Aorta (tissue), 5 donors: Measurements from ENCODE around the gene OSER1. TPM values are rescaled to one million over a fixed set of nuclear protein-coding genes. Genes with fewer than 3 reads are reported as not detected.

ENCODE experiments used
- ATAC-seq: fragments of 200-7000 bp; cut with Tn5 transposase; one replicate; pipeline ENCODE4 v1.9.1; 2022; ENCODE audit warnings: moderate library complexity; ENCODE audit not compliant: low FRiP score
- DNase-seq, 2 donors: peaks; one replicate each; pipeline ENCODE4 v3.0.0-alpha.2; 2020
- H3K27ac ChIP-seq, 2 donors: one replicate each; pipeline ENCODE4 v1.5.1; 2013; ENCODE audit warnings: low read length in 2 of 2, mild to moderate bottlenecking in 2 of 2, moderate library complexity in 2 of 2, control low read depth in 1 of 2, inconsistent platforms in 1 of 2, low read depth in 1 of 2
- H3K27me3 ChIP-seq, 2 donors: one replicate each; pipeline ENCODE4 v1.6.1; 2013; ENCODE audit warnings: control low read depth in 1 of 2, low read length in 1 of 2, mild to moderate bottlenecking in 1 of 2, moderate library complexity in 1 of 2; ENCODE audit not compliant: insufficient read depth in 2 of 2, control insufficient read depth in 1 of 2
- H3K36me3 ChIP-seq, 2 donors: one replicate each; pipeline ENCODE4 v1.6.1; 2013; ENCODE audit warnings: control low read depth in 1 of 2, low read length in 1 of 2, mild to moderate bottlenecking in 1 of 2; ENCODE audit not compliant: insufficient read depth in 2 of 2, control insufficient read depth in 1 of 2
- H3K4me1 ChIP-seq, 2 donors: one replicate each; pipeline ENCODE4 v1.6.1; 2013; ENCODE audit warnings: low read length in 2 of 2, control low read depth in 1 of 2, mild to moderate bottlenecking in 1 of 2, moderate library complexity in 1 of 2; ENCODE audit not compliant: insufficient read depth in 2 of 2, control insufficient read depth in 1 of 2
- H3K4me3 ChIP-seq, 2 donors: one replicate each; pipeline ENCODE4 v1.5.1; 2013; ENCODE audit warnings: low read length in 2 of 2, control low read depth in 1 of 2, mild to moderate bottlenecking in 1 of 2
- H3K9me3 ChIP-seq: one replicate; pipeline ENCODE4 v1.6.1; 2013; ENCODE audit warnings: mild to moderate bottlenecking, low read length; ENCODE audit not compliant: control insufficient read depth
- WGBS, 2 donors: extraction: QIAGEN DNeasy Blood & Tissue Kit; methylation state at CpG; one replicate each; pipeline ENCODE4 v1.1.7; 2013; 5-methylcytosine and 5-hydroxymethylcytosine counted together
- intact Hi-C, 2 donors: fragments of 100-400 bp; cut with DNase I; formaldehyde crosslinking; loops; one replicate each; pipeline versions ENCODE4 v1.14.2 to v1.15.0; 2022
- polyA plus RNA-seq, 2 donors: library from polyadenylated mRNA; stranded (reverse); fragments of 200-250 nt; gene quantifications; one replicate each; pipeline ENCODE4 v1.2.3, GENCODE V29; 2013
- total RNA-seq, 2 donors: library from RNA; stranded (reverse); fragmentation: NEBNext Ultra II Directional; extraction: Animal tissue kit (Norgen Biotek cat#: 25700); gene quantifications; one replicate each; pipeline ENCODE4 v1.2.1, GENCODE V29; 2021
- donor health status: healthy with polysubstance abuse.
- donor health status: Bipolar disorder and iron deficiency.
- donor health status: DM: no; HTN: no; CAD: no.
- donor health status: DM: no; HTN: no; CAD: no.
- donor health status: DM: yes; HTN: yes; CAD: no.

The OSER1 gene
- total and polyA plus RNA-seq, 4 donors: 26.7 to 54.1 (median 31.7) TPM

GRCh38 chr20:44157061-44157460 lies 53.5 kb downstream of the OSER1 start:
- H3K27ac ChIP-seq: peak overlapping the region; percentile 64 to 65
- H3K9me3 ChIP-seq: no peaks in the 10 kb centered on the region
- H3K36me3 ChIP-seq: no peaks in the 10 kb centered on the region
- H3K4me3 ChIP-seq: no peak overlapping the region
- intact Hi-C loops: loop anchor here in 1 of 2 donors (10.0 kb wide), 1 partner anchor 438 kb away; no protein-coding TSS in a partner anchor
- no peaks in the 10 kb centered on the region for H3K27me3 ChIP-seq
- WGBS, 2 donors: 86 to 90% methylated on average over 5 of the region's 5 CpGs
- peaks cover 3% of the 10 kb centered on the region in 2 donors for H3K4me1 ChIP-seq
- ATAC-seq (no peak), DNase-seq (peak in 1 of 2 donors; percentile 35)

- H3K27me3 ChIP-seq: no peaks in the 10 kb centered on the region
- H3K27ac ChIP-seq: peak overlapping the region; percentile 79 to 93
- intact Hi-C loops: loop anchor here in 1 of 2 donors (5.0 to 10.0 kb wide), 2 partner anchors 33 to 440 kb away; partner anchors contain the start of gene JPH2
- H3K4me1 ChIP-seq: peaks cover 3% of the 10 kb centered on the region in 2 donors
- no peak overlapping the region for H3K4me3 ChIP-seq
- no peaks in the 10 kb centered on the region for H3K9me3 ChIP-seq
- ATAC-seq (peak; percentile 76), DNase-seq (peak; percentile 55 to 80)
- H3K36me3 ChIP-seq: no peaks in the 10 kb centered on the region
- 3 to 9% methylated on average over 7 of the region's 7 CpGs for WGBS, 2 donors
Observed at GRCh38 chr20:44154521-44155001, 56.0 kb downstream of the OSER1 start.

DNA sequence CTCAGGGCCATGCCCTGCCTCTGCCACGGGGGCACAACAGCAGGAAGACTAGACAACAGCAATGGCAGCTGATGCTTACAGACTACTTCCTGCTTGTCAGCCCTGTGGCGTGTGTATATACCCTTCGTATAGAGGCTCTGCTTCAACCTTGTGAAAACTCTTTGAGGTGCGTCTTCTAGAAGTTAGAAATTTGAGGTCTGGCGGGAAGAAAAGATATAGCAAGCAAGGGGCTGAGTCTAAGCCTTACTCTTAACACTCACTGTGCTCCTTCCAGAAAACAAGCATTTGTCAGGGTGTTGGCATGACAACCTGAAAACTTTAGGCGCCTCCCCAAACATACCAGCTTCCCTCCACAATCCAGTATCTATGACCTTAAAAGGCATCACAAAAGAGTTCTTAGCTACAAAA lies 56.9 kb downstream of the OSER1 start:
- Histone ChIP-seq H3K27me3 (no peaks in the 10 kb centered on the region), H3K9me3 (no peaks in the 10 kb centered on the region), H3K4me3 (no peak overlapping the region), H3K27ac (peak overlapping the region; percentile 95 to 96), H3K36me3 (no peaks in the 10 kb centered on the region), H3K4me1 (peaks cover 3% of the 10 kb centered on the region in 2 donors)
- DNase-seq (peak in 1 of 2 donors; percentile 65), ATAC-seq (peak; percentile 71)
- WGBS, 2 donors: 1 to 8% methylated on average over 6 of the region's 6 CpGs
- intact Hi-C loops: loop anchor here in 1 of 2 donors (5.0 to 10.0 kb wide), 2 partner anchors 34 to 441 kb away; partner anchors contain the start of gene JPH2

GRCh38 chr20:44151621-44152416 lies 58.8 kb downstream of the OSER1 start:
- peak; percentile 36 for ATAC-seq
- Histone ChIP-seq H3K9me3 (no peaks in the 10 kb centered on the region), H3K27me3 (no peaks in the 10 kb centered on the region), H3K4me3 (no peak overlapping the region), H3K4me1 (peaks cover 0 to 3% of the 10 kb centered on the region in 2 donors), H3K27ac (peak overlapping the region; percentile 95 to 98), H3K36me3 (no peaks in the 10 kb centered on the region)
- 37 to 41% methylated on average over 14 of the region's 14 CpGs for WGBS, 2 donors
- intact Hi-C loops: loop anchor here in 1 of 2 donors (5.0 to 10.0 kb wide), 2 partner anchors 35 to 443 kb away; partner anchors contain the start of gene JPH2
- peak in 1 of 2 donors; percentile 72 for DNase-seq

DNA sequence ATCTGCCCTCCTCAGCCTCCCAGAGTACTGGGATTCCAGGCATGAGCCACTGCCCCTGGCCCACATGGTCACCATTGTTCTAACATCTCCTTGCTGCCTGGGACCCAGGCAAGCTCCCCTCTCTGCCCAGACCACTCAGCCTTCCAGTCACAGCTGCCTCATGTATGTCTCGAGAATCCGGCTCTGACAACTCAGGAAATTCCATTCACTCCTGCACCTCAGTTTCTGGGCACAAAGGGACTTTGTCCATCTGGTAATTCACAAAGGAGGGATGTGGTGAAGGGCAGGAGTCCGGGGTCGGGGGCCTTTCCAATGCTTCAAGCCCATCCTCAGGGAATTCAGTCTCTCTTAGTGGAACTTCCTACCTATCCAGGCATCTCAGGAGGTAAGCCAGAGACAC lies 64.3 kb downstream of the OSER1 start:
- Histone ChIP-seq H3K9me3 (no peaks in the 10 kb centered on the region), H3K27ac (peak overlapping the region; percentile 68 to 77), H3K4me3 (no peak overlapping the region), H3K36me3 (no peaks in the 10 kb centered on the region), H3K4me1 (peaks cover 3 to 10% of the 10 kb centered on the region in 2 donors), H3K27me3 (no peaks in the 10 kb centered on the region)
- ATAC-seq (no peak), DNase-seq (no peak)
- 40 to 54% methylated on average over 4 of the region's 4 CpGs for WGBS, 2 donors
- intact Hi-C loops: no loop called here

Other genes starting within 250 kb of the OSER1 start
- gene JPH2, start 23.6 kb downstream of the OSER1 start, total RNA-seq: 100 to 1,000 TPM in 1 of 2 donors, 10 to 100 TPM in 1; 63.3 to 140 TPM
- 10 to 100 TPM; 12.8 to 19.4 TPM for gene JPH2, start 23.6 kb downstream of the OSER1 start, polyA plus RNA-seq
- not detected for gene GDAP1L1, start 36.5 kb upstream of the OSER1 start, total RNA-seq
- gene GDAP1L1, start 36.5 kb upstream of the OSER1 start, polyA plus RNA-seq: not detected
- gene FITM2, start 100.4 kb upstream of the OSER1 start, total RNA-seq: 1 to 10 TPM; 6.6 TPM
- gene FITM2, start 100.4 kb upstream of the OSER1 start, polyA plus RNA-seq: 1 to 10 TPM; 2.9 to 3.6 TPM
- not detected for gene R3HDML, start 126.3 kb upstream of the OSER1 start, total RNA-seq
- not detected for gene R3HDML, start 126.3 kb upstream of the OSER1 start, polyA plus RNA-seq
- gene HNF4A, start 144.9 kb upstream of the OSER1 start, total RNA-seq: not detected
- 10 to 100 TPM in 1 of 2 donors, under 1 TPM in 1; 0.05 to 11.8 TPM for gene HNF4A, start 144.9 kb upstream of the OSER1 start, polyA plus RNA-seq